Spleen (tissue), 13 donors: ENCODE data around the gene GNAZ. TPM values are rescaled to one million over a fixed set of nuclear protein-coding genes. Genes with fewer than 3 reads are reported as not detected.
"Not testable (repeated sequence)": the region's sequence is repeated elsewhere in the genome, so short reads cannot be mapped to it uniquely, and the experiment has no call there.

Experiments used
- DNase-seq: peaks from one replicate; pipeline ENCODE4 v3.0.0-alpha.2; 2020
- H3K27ac ChIP-seq, 8 donors: fragments of 200-600 bp; sonication (generic) in 7 of 8; 1 replicate in 4 of 8; 2 replicates in 4 of 8; pipeline versions ENCODE4 v1.5.0 to v1.8.0; 2016 to 2021; ENCODE audit warnings: inconsistent platforms in 4 of 8, mild to moderate bottlenecking in 4 of 8, moderate library complexity in 1 of 8
- H3K27me3 ChIP-seq, 7 donors: fragments of 200-600 bp; sonication (generic) in 6 of 7; replicated peaks in 1 of 7; 1 replicate in 4 of 7; 2 replicates in 3 of 7; pipeline versions ENCODE4 v1.5.0 to v1.8.0; 2016 to 2021; ENCODE audit warnings: inconsistent platforms in 3 of 7, mild to moderate bottlenecking in 1 of 7
- H3K36me3 ChIP-seq, 6 donors: fragments of 200-600 bp; sonication (generic) in 5 of 6; 1 replicate in 4 of 6; 2 replicates in 2 of 6; pipeline versions ENCODE4 v1.5.0 to v1.8.0; 2016 to 2021; ENCODE audit warnings: inconsistent platforms in 2 of 6
- H3K4me1 ChIP-seq, 6 donors: fragments of 200-600 bp; sonication (generic) in 5 of 6; 1 replicate in 3 of 6; 2 replicates in 3 of 6; pipeline versions ENCODE4 v1.5.0 to v1.8.0; 2016 to 2021; ENCODE audit warnings: inconsistent platforms in 3 of 6
- H3K4me3 ChIP-seq, 8 donors: fragments of 200-600 bp; sonication (generic) in 7 of 8; 1 replicate in 4 of 8; 2 replicates in 4 of 8; pipeline versions ENCODE4 v1.5.0 to v1.8.0; 2016 to 2021; ENCODE audit warnings: inconsistent platforms in 4 of 8, mild to moderate bottlenecking in 4 of 8, moderate library complexity in 2 of 8
- H3K9me3 ChIP-seq, 8 donors: fragments of 200-600 bp; sonication (generic) in 7 of 8; 1 replicate in 4 of 8; 2 replicates in 4 of 8; pipeline versions ENCODE4 v1.5.0 to v1.8.0; 2016 to 2021; ENCODE audit warnings: inconsistent platforms in 4 of 8
- POLR2A ChIP-seq, 3 donors: fragments of 450-650 bp; IDR thresholded peaks; one replicate each; pipeline ENCODE4 v1.5.1; 2017; ENCODE audit warnings: antibody characterized with exemption in 3 of 3, mild to moderate bottlenecking in 1 of 3
- POLR2AphosphoS5 ChIP-seq, 3 donors: sonication (generic); formaldehyde crosslinking; IDR thresholded peaks; one replicate each; pipeline ENCODE4 v1.5.1; 2017; ENCODE audit warnings: antibody characterized with exemption in 3 of 3
- WGBS, 5 donors: extraction: QIAGEN DNeasy Blood & Tissue Kit in 3 of 5; methylation state at CpG; one replicate each; pipeline versions ENCODE4 v1.1.5 to v1.1.7; 2013 to 2018; 5-methylcytosine and 5-hydroxymethylcytosine counted together
- intact Hi-C: fragments of 100-400 bp; cut with DNase I; formaldehyde crosslinking; loops from one replicate; pipeline ENCODE4 v1.15.0; 2023; ENCODE audit warnings: low total_unique reads
- long read RNA-seq, 2 donors: transcript quantifications; one replicate each; lab custom pipeline, GENCODE V29; 2026
- polyA plus RNA-seq, 3 donors: library from polyadenylated mRNA; stranded (reverse); fragments of 200-250 nt; gene quantifications; one replicate each; pipeline ENCODE4 v1.2.1, GENCODE V29; 2013
- total RNA-seq, 7 donors: library from RNA; depleted of rRNA in 3 of 7; stranded (reverse); fragments of >200 nt in 3 of 7; fragmentation: NEBNext Ultra II Directional in 4 of 7; extraction: Animal tissue kit (Norgen Biotek cat#: 25700) in 4 of 7; gene quantifications; one replicate each; pipeline versions ENCODE4 v1.1.0 to v1.2.1, GENCODE V29; 2016 to 2021
- TF ChIP-seq, protein P1 (sequence below), 11 experiments: fragments of 200-600 bp in 7 of 11; fragments of 450-650 bp in 4 of 11; sonication (generic) in 4 of 11; IDR thresholded peaks in 8 of 11; conservative IDR thresholded peaks in 3 of 11; 1 replicate in 7 of 11; 2 replicates in 4 of 11; pipeline versions ENCODE4 v1.4.0 to v1.8.0; 2016 to 2021; ENCODE audit warnings: antibody characterized with exemption in 11 of 11, inconsistent platforms in 4 of 11, mild to moderate bottlenecking in 1 of 11
- donor health status: healthy with polysubstance abuse.
- donor health status: DM: no; HTN: no; CAD: no; lungs with moderate emphysema.
- donor health status: DM: no; HTN: no; CAD: no.
- donor health status: Bipolar disorder and iron deficiency.
- donor health status: healthy.
- donor health status: DM: no; HTN: no; CAD: no.
- donor health status: DM: yes; HTN: yes; CAD: no.

GNAZ gene
- total RNA-seq (10 to 100 TPM in 2 of 7 donors, 1 to 10 TPM in 5; 4.4 to 11.8 (median 7.6) TPM), polyA plus RNA-seq (1 to 10 TPM; 2.3 to 5.7 (median 2.8) TPM)
- long read RNA-seq, donor 1, partial matches to known transcripts: 0 of 1 reads
- long read RNA-seq, donor 1, other reads (novel, unspliced or antisense): 0 of 1 reads
- long read RNA-seq, donor 2, partial matches to known transcripts: 0 of 2 reads
- long read RNA-seq, donor 2, other reads (novel, unspliced or antisense): 0 of 2 reads

DNA sequence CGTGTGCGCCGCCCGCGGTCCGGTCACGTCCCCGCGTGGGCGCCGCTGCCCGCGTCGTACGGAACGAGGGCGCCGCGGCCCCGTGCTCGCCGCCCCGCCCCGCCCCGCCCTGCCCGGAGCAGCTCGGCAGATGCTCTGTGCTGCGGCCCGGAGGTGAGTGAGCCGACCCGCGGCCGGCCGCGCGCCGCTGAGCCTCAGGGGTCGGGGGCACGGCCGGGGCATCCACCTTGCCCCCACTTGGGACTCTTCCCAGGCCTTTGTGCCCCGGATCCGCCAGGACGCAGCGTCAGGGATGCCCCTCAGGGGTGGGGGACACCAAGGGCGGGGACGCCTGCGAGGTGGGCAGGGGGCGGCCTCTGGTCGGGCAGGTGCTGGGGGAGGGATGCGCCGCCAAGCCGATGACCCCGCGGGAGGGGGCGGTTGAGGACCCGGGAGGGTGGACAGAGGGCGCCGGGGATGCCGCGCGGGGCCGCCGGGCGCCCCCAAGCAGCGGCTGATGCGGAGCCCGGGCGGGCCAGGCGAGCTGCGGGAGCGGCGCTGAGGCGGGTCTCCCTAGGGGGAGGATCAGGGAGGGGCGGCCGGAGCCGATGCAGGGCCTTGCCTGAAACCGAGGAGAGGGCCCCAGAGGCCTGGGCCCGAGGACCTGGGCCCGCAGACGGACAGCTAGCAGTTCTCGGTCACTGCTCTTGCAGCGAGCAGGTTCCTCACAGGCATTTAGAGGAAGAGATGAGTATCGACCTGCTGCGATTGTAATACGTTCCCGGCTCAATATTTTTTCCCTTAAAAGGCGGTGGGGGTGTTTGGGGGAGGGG is at the start of gene GNAZ:
TSS of gene GNAZ (plus strand) at position 102 of the 812 bp plus-strand sequence. CDS start 25,177 bp downstream, outside the sequence.
- Histone ChIP-seq H3K4me3 (peak within 1 kb of the TSS; percentile 50 to 82 (median 60)), H3K27ac (peak within 1 kb of the TSS in 6 of 8 donors; percentile 47 to 65 (median 60)), H3K9me3 (no peaks in the 10 kb centered on the region), H3K4me1 (peaks cover 8 to 46% (median 26%) of the 10 kb centered on the region in 6 donors), H3K36me3 (no peaks in the 10 kb centered on the region), H3K27me3 (peaks cover 0 to 37% (median 4%) of the 10 kb centered on the region in 7 donors)
- intact Hi-C loops: no loop called here
- peak; percentile 88 for DNase-seq
- TF ChIP-seq POLR2AphosphoS5 (IDR thresholded peaks at IDR 0.05) (no peak), POLR2A (IDR thresholded peaks at IDR 0.05) (no peak)
- TF ChIP-seq, protein P1, sequence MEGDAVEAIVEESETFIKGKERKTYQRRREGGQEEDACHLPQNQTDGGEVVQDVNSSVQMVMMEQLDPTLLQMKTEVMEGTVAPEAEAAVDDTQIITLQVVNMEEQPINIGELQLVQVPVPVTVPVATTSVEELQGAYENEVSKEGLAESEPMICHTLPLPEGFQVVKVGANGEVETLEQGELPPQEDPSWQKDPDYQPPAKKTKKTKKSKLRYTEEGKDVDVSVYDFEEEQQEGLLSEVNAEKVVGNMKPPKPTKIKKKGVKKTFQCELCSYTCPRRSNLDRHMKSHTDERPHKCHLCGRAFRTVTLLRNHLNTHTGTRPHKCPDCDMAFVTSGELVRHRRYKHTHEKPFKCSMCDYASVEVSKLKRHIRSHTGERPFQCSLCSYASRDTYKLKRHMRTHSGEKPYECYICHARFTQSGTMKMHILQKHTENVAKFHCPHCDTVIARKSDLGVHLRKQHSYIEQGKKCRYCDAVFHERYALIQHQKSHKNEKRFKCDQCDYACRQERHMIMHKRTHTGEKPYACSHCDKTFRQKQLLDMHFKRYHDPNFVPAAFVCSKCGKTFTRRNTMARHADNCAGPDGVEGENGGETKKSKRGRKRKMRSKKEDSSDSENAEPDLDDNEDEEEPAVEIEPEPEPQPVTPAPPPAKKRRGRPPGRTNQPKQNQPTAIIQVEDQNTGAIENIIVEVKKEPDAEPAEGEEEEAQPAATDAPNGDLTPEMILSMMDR (IDR thresholded peaks at IDR 0.05 in 8 of 11, conservative IDR thresholded peaks at IDR 0.05 in 3 of 11): no peak
- 0 to 8% (median 1%) methylated on average over 18 to 87 of the region's 87 CpGs for WGBS, 5 donors

DNA sequence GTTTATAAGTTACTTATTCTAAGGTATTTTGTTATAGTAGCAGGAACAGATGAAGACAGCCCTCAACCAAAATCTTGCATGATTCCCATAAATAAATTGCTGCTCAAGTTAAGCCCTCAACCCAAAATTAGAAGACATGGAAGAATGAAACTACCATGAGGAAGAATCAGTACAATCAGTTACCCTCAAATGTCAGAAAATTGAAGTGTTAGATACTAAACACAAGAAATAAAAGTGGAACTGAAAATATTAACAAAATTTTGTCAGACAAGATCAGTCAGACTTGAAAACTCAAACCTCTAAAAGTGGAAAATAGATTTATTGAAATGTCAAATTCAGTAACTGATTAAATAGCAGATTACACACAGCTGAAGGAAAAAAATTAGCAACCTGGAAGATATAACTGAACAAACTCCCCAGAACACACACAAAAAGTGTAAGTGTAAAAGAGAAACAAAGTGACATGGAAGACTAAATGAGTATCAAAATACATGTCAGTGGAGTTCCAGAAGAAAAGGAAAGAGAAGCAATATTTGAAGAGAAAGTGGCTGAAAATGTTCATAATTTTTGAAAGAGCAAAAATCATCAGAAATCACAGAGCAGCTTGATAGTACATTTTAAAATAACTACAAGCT is 49.5 kb upstream of the GNAZ start:
- intact Hi-C loops: no loop called here
- Histone ChIP-seq H3K36me3 (no peaks in the 10 kb centered on the region), H3K27me3 (no peaks in the 10 kb centered on the region), H3K4me1 (no peaks in the 10 kb centered on the region), H3K4me3 (no peak overlapping the region), H3K27ac (no peak overlapping the region), H3K9me3 (peaks cover 0 to 3% (median 0%) of the 10 kb centered on the region in 8 donors)
- TF ChIP-seq POLR2AphosphoS5 (IDR thresholded peaks at IDR 0.05) (no peak), POLR2A (IDR thresholded peaks at IDR 0.05) (no peak)
- TF ChIP-seq, protein P1 (IDR thresholded peaks at IDR 0.05 in 8 of 11, conservative IDR thresholded peaks at IDR 0.05 in 3 of 11): no peak
- DNase-seq: no peak

DNA sequence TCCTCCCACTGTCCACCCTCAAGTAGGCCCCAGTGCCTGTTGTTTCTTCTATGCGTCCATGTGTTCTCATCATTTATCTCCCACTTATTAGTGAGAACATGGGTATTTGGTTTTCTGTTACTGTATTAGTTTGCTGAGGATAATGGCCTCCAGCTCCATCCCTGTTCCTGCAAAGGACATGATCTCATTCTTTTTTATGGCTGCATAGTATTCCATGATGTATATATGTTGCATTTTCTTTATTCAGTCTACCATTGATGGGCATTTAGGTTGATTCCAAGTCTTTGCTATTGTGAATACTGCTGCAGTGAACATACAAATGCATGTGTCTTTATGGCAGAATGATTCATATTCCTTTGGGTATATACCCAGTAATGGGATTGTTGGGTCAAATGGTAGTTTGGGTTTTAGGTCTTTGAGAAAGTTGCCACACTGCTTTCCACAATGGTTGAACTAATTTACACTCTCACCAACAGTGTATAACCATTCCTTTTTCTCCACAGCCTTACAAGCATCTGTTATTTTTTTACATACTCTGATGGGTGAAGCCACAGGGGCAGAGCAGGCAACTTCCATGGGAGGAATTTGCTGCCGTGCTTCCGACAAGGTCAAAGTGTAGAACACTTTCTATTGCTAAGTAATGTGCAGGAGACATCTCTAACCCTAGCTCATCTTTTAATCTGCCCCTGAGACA is 48.5 kb upstream of the GNAZ start:
- H3K36me3 ChIP-seq, intact Hi-C loops, H3K4me1 ChIP-seq, H3K27ac ChIP-seq, H3K27me3 ChIP-seq, H3K4me3 ChIP-seq, H3K9me3 ChIP-seq, DNase-seq: not testable (repeated sequence)
- WGBS, 5 donors: 61 to 91% (median 81%) methylated on average over 3 of the region's 3 CpGs

DNA sequence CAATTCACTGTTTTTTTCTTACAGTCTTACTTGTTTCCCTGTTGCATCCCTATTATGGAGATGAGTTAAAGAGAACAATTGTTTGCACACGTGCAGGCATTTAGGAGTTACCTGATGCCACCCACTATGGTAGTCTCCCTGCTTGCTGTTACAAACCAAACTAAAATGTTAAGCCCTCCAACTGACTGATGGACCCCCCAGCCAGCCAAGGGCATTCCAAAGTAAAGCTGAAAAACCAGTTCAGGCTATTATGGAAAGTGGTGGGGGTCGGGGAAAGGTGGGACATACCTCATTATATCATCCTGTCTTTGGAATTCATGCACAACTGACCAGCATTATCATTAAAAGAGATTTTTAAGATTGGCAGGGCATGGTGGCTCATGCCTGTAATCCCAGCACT is 47.0 kb upstream of the GNAZ start:
- DNase-seq: no peak
- no peaks in the 10 kb centered on the region for H3K36me3 ChIP-seq
- H3K27ac ChIP-seq: no peak overlapping the region
- 73 to 87% (median 79%) methylated on average over 2 of the region's 2 CpGs for WGBS, 5 donors
- intact Hi-C loops: no loop called here
- no peak overlapping the region for H3K4me3 ChIP-seq
- peaks cover 0 to 3% (median 0%) of the 10 kb centered on the region in 8 donors for H3K9me3 ChIP-seq
- no peaks in the 10 kb centered on the region for H3K4me1 ChIP-seq
- no peaks in the 10 kb centered on the region for H3K27me3 ChIP-seq
- no peak for TF ChIP-seq POLR2A (IDR thresholded peaks at IDR 0.05)
- TF ChIP-seq, protein P1 (IDR thresholded peaks at IDR 0.05 in 8 of 11, conservative IDR thresholded peaks at IDR 0.05 in 3 of 11): no peak
- TF ChIP-seq POLR2AphosphoS5 (IDR thresholded peaks at IDR 0.05): no peak
